Measurements from ENCODE around the gene FGF2. TPM values are rescaled to one million over a fixed set of nuclear protein-coding genes. Genes with fewer than 3 reads are reported as not detected.

The FGF2 gene
- total and polyA plus RNA-seq, 12 donors: 0.85 to 5.3 (median 2.6) TPM

- no peak for TF ChIP-seq POLR2A (IDR thresholded peaks at IDR 0.05)
- TF ChIP-seq CTCF (IDR thresholded peaks at IDR 0.05): no peak
- no peak for DNase-seq
- Histone ChIP-seq H3K9me3 (replicated peaks in 1 of 3) (no peaks in the 10 kb centered on the region), H3K4me1 (replicated peaks in 1 of 2) (peaks cover 7 to 19% of the 10 kb centered on the region in 2 donors), H3K27ac (no peak overlapping the region), H3K27me3 (no peaks in the 10 kb centered on the region), H3K36me3 (replicated peaks in 1 of 2) (no peaks in the 10 kb centered on the region), H3K4me3 (peak overlapping the region in 1 of 4 donors; percentile 89)
- intact Hi-C loops (cut with DNase I): loop anchor here in 1 of 2 donors (10.0 kb wide), 1 partner anchor 176 kb away; no protein-coding TSS in a partner anchor
- 86 to 92% (median 91%) methylated on average over 5 of the region's 5 CpGs for WGBS, 4 donors
Measured at GRCh38 chr4:122921300-122921699, 94.7 kb downstream of the FGF2 start.

- Histone ChIP-seq H3K27me3 (no peaks in the 10 kb centered on the region), H3K9me3 (replicated peaks in 1 of 3) (no peaks in the 10 kb centered on the region), H3K4me3 (peak within 1 kb of the TSS; percentile 30 to 96 (median 85)), H3K4me1 (replicated peaks in 1 of 2) (peaks cover 7 to 19% of the 10 kb centered on the region in 2 donors), H3K27ac (peak within 1 kb of the TSS in 4 of 5 donors; percentile 45 to 84 (median 61)), H3K36me3 (replicated peaks in 1 of 2) (no peaks in the 10 kb centered on the region)
- peak; percentile 62 to 78 (median 65) for DNase-seq
- intact Hi-C loops (cut with DNase I): loop anchor here in 1 of 2 donors (10.0 kb wide), 1 partner anchor 177 kb away; no protein-coding TSS in a partner anchor
- peak in 1 of 2 donors; percentile 25 for TF ChIP-seq POLR2A (IDR thresholded peaks at IDR 0.05)
- no peak for TF ChIP-seq CTCF (IDR thresholded peaks at IDR 0.05)
- 0 to 1% (median 0%) methylated on average over 19 to 63 of the region's 63 CpGs for WGBS, 4 donors
Measured at GRCh38 chr4:122921971-122922876, 95.6 kb downstream of the FGF2 start, which contains the start of gene NUDT6. TSS of gene NUDT6 (minus strand) at chr4:122922597. CDS start at chr4:122922572, 25 bp downstream.

- Histone ChIP-seq H3K4me3 (peak overlapping the region; percentile 30 to 96 (median 85)), H3K27ac (peak overlapping the region in 4 of 5 donors; percentile 45 to 84 (median 61)), H3K9me3 (replicated peaks in 1 of 3) (no peaks in the 10 kb centered on the region), H3K4me1 (replicated peaks in 1 of 2) (peaks cover 7 to 19% of the 10 kb centered on the region in 2 donors), H3K27me3 (no peaks in the 10 kb centered on the region), H3K36me3 (replicated peaks in 1 of 2) (no peaks in the 10 kb centered on the region)
- 0 to 1% (median 0%) methylated on average over 34 of the region's 34 CpGs for WGBS, 4 donors
- TF ChIP-seq CTCF (IDR thresholded peaks at IDR 0.05) (no peak), POLR2A (IDR thresholded peaks at IDR 0.05) (peak in 1 of 2 donors; percentile 20)
- DNase-seq: peak; percentile 78 to 92 (median 84)
- intact Hi-C loops (cut with DNase I): loop anchor here in 1 of 2 donors (10.0 kb wide), 1 partner anchor 178 kb away; no protein-coding TSS in a partner anchor
Measured at GRCh38 chr4:122922877-122923511, 96.4 kb downstream of the FGF2 start.

GRCh38 chr4:122928930-122929329, 102.3 kb downstream of the FGF2 start:
- H3K36me3 ChIP-seq (replicated peaks in 1 of 2): peaks cover 0 to 5% of the 10 kb centered on the region in 2 donors
- no peak overlapping the region for H3K4me3 ChIP-seq
- no peak for TF ChIP-seq CTCF (IDR thresholded peaks at IDR 0.05)
- TF ChIP-seq POLR2A (IDR thresholded peaks at IDR 0.05): no peak
- DNase-seq: no peak
- H3K27ac ChIP-seq: no peak overlapping the region
- H3K9me3 ChIP-seq (replicated peaks in 1 of 3): no peaks in the 10 kb centered on the region
- no peaks in the 10 kb centered on the region for H3K27me3 ChIP-seq
- intact Hi-C loops (cut with DNase I): loop anchor here in 1 of 2 donors (10.0 kb wide), 1 partner anchor 184 kb away; no protein-coding TSS in a partner anchor
- H3K4me1 ChIP-seq (replicated peaks in 1 of 2): peaks cover 2 to 8% of the 10 kb centered on the region in 2 donors
- 72 to 94% (median 79%) methylated on average over 1 of the region's 1 CpG for WGBS, 4 donors
